ENCODE data around the gene RAPH1. TPM values are rescaled to one million over a fixed set of nuclear protein-coding genes. Genes with fewer than 3 reads are reported as not detected.

The RAPH1 gene
- total RNA-seq, 1 donor from 2014 or later, result 71.6 TPM

DNA sequence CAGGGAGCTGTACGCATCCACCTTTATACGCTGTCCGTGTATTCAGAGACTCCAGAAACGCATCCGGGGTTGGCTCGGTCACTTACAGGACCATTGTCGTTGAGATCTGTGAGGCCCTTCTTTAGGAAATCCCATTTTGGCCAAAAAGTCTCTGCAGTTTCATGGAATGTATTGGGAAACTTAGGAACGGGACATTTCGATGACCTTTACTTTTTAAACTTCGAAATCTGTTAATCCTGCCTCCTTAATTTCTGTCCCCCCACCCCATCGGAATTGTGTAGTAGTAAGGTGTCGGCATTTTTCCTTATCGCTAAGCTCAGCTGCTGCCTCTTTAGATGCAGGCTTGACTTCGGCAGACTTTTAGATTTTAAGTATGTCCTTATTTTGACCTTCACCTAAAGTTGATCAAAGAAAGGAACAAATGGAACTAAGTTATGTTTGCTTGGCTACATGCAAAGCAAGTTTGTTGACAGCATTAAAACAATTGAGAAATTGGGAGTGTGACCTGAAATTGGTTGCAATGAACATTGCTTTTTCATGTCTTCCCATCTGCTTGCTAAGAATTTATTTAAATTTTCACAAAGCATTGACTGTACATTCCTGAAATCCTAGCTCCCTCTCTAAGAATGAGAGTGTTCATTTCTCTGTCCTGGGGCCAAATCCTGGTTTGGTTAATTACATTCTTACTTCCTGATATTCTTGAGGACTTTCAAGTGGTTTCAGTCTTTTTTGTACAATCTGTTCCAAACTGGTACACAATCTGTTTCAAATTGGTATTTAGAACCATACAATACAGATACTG lies 884 bp upstream of the RAPH1 start:
- Mint-ChIP-seq H3K4me1 (ENCODE audit: low read depth) (peaks cover 40% of the 10 kb centered on the region), H3K36me3 (ENCODE audit: low read depth) (peaks cover 2% of the 10 kb centered on the region), H3K9me3 (ENCODE audit: low read depth) (peaks cover 11% of the 10 kb centered on the region), H3K27me3 (ENCODE audit: low read depth) (no peaks in the 10 kb centered on the region), H3K27ac (ENCODE audit: unreplicated experiment) (peak overlapping the region; percentile 94), H3K4me3 (ENCODE audit: unreplicated experiment) (peak overlapping the region; percentile 80)
- no peak for DNase-seq (ENCODE audit: low spot score)
- TF ChIP-seq, protein P1, sequence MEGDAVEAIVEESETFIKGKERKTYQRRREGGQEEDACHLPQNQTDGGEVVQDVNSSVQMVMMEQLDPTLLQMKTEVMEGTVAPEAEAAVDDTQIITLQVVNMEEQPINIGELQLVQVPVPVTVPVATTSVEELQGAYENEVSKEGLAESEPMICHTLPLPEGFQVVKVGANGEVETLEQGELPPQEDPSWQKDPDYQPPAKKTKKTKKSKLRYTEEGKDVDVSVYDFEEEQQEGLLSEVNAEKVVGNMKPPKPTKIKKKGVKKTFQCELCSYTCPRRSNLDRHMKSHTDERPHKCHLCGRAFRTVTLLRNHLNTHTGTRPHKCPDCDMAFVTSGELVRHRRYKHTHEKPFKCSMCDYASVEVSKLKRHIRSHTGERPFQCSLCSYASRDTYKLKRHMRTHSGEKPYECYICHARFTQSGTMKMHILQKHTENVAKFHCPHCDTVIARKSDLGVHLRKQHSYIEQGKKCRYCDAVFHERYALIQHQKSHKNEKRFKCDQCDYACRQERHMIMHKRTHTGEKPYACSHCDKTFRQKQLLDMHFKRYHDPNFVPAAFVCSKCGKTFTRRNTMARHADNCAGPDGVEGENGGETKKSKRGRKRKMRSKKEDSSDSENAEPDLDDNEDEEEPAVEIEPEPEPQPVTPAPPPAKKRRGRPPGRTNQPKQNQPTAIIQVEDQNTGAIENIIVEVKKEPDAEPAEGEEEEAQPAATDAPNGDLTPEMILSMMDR (IDR thresholded peaks at IDR 0.05), result no peak

DNA sequence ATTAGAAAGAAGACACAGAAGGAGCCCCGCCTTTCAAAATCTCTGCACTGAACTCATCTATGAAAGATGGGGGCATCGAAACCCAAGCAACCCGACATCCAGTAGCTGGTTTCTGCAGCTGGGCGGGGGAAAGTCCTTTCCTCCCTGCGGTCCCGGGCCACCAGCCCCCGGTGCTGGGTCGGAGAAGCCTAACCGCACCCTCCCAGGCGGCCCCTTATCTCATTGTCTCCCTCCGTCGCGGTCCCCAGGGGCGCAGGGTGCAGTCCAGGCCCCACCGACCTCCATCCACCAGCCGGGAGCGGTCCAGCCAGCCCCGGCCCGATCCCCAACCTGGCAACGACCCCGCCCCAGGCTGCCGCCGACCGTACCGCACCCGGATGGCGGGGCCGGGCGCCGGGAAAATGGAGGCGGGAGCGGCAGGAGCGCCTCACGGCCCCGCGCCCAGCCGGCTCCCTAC lies 452 bp downstream of the RAPH1 start:
- peak overlapping the region; percentile 92 for H3K27ac Mint-ChIP-seq (ENCODE audit: unreplicated experiment)
- peak overlapping the region; percentile 77 for H3K4me3 Mint-ChIP-seq (ENCODE audit: unreplicated experiment)
- no peaks in the 10 kb centered on the region for H3K27me3 Mint-ChIP-seq (ENCODE audit: low read depth)
- H3K36me3 Mint-ChIP-seq (ENCODE audit: low read depth), result peaks cover 2% of the 10 kb centered on the region
- H3K4me1 Mint-ChIP-seq (ENCODE audit: low read depth), result peaks cover 48% of the 10 kb centered on the region
- TF ChIP-seq, protein P1 (IDR thresholded peaks at IDR 0.05), result no peak
- peaks cover 11% of the 10 kb centered on the region for H3K9me3 Mint-ChIP-seq (ENCODE audit: low read depth)
- DNase-seq (ENCODE audit: low spot score), result no peak

DNA sequence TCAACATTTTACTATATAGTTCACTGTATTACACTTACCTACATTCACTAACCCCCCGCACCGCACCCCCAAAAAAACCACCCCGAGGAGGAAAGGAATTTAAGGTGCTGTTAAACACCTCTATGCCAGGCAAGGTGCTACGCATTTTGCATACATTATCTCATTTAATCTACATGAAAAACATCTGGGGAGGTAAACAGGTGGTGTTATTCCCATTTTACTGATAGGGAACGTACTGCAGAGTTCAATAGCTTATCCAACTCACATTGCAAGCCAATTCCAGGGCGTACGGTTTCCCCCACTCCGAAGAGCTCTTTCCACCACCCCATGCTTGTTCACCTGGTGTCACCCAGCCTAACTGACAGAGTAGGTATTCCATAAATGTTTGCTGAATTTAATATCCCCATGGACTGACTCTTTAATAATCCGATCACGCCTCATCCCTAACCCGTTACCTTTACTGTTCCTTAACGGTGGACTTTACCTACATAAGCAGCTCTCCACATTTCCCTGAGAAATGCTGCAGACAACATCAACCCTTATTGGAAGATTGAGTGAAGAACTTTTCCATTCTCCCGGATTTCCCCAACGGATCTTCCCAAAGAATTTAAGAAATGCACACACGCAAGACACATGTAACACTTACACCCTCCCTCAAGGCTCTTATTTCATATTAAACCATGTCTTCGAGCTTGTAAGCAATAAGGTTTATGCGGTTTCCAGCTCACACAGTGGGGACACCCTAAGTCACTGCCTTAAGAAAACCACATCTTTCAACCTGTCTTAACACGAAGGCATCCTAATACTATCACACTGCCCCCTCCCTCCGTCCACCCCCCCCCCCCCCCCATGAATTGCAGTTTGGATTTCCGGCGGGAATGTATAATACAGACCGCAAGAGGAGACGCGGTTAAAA lies 1.2 kb downstream of the RAPH1 start:
- Mint-ChIP-seq H3K9me3 (ENCODE audit: low read depth) (peaks cover 11% of the 10 kb centered on the region), H3K36me3 (ENCODE audit: low read depth) (peaks cover 2% of the 10 kb centered on the region), H3K4me3 (ENCODE audit: unreplicated experiment) (peak overlapping the region; percentile 77), H3K27me3 (ENCODE audit: low read depth) (no peaks in the 10 kb centered on the region), H3K27ac (ENCODE audit: unreplicated experiment) (peak overlapping the region; percentile 92), H3K4me1 (ENCODE audit: low read depth) (peaks cover 51% of the 10 kb centered on the region)
- DNase-seq (ENCODE audit: low spot score), result no peak
- TF ChIP-seq, protein P1 (IDR thresholded peaks at IDR 0.05), result no peak

DNA sequence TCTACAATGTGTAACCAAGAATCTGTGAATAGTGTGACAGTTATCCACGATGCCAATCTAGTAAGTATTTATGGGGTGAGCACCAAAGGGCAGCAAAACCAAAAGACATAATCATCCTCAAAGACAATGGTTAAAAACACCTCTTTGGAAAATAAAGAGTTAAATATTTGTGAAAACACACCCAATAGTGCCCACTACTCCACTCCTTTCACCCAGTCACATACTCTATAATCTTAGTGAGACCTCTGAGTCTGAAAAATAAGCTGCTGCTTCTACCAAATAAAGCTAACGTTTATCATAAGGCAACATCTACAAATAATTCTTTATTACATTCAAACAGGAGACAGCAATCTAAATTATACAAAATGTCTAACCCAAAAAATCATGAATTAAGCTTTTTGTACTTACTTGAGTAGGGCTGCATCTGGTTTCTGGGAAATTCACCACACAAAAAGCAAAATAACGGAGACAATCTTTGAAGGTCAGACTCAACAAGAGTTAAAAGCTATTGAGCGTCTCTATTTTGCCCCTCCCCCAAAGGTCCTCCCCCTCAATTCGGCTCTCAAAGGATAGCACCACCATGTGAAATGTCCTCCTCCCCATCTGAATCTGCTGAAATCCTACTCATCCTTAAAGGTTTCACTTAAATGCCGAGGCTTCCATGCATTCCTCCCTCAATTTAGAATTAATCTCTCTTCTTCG lies 2.0 kb downstream of the RAPH1 start:
- no peak for DNase-seq (ENCODE audit: low spot score)
- peak overlapping the region; percentile 77 for H3K4me3 Mint-ChIP-seq (ENCODE audit: unreplicated experiment)
- H3K4me1 Mint-ChIP-seq (ENCODE audit: low read depth), result peaks cover 55% of the 10 kb centered on the region
- TF ChIP-seq, protein P1 (IDR thresholded peaks at IDR 0.05), result no peak
- H3K9me3 Mint-ChIP-seq (ENCODE audit: low read depth), result peaks cover 7% of the 10 kb centered on the region
- H3K27me3 Mint-ChIP-seq (ENCODE audit: low read depth), result no peaks in the 10 kb centered on the region
- peak overlapping the region; percentile 92 for H3K27ac Mint-ChIP-seq (ENCODE audit: unreplicated experiment)
- peaks cover 2% of the 10 kb centered on the region for H3K36me3 Mint-ChIP-seq (ENCODE audit: low read depth)
